NCI-H128 (cell line): ENCODE results near the gene RPS28.
"Not testable (repeated sequence)": the region's sequence is repeated elsewhere in the genome, so short reads cannot be mapped to it uniquely, and the experiment has no call there.

ENCODE experiments used
- DNase-seq: peaks from one replicate; lab custom pipeline; 2025; ENCODE audit not compliant: unreplicated experiment; lab: John Stamatoyannopoulos, UW

RPS28 gene

DNA sequence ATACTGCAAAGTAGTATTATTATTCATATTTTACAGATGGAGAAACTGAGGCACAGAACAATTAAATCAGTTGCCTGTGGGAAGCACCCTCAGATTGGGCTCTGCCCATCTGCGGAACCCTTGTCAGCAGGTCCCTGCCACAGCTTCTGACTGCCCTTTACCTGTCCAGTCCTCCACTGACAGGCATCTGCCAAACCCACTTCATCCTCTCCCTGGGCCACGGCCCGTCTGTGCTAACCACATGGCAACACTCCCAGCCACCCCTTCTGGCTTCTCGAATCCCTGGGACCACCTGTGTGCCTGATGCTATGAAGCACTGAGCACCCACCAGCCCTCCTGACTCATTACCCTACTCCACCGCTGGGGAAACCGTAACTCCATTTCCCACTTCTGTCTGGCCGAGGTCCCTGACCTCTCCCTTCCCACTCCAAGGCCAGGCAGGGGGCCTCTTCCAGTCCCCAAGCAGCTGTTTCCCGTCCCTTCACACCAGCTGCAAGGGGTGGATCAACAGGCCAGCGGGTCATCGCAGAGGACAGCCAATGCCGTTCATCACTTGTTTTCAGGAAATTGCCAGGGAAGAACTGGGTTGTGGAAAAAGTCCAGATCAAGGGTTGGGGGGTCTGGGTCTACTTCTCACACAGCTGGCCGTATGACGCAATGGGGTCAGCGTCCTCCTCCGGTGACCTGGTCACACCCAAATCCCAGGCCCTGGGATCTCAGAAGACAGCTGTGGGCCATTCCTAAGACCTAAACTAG lies 19.2 kb downstream of the RPS28 start:
- DNase-seq: no peak

DNA sequence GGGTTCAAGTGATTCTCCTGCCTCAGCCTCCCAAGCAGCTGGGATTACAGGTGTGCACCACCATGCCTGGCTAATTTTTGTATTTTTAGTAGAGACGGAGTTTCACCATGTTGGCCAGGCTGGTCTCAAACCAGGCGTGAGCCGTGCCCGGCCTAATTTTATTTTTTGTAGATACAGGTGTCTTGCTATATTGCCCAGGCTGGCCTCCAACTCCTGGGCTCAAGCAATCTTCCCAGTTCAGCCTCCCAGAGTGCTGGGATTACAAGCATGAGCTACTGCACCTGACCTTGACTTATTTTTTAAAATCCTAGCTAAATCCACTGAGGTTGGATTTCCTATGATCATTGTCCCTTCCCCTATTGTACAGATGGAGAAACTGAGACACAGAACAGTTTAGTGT lies 20.2 kb downstream of the RPS28 start:
- DNase-seq: not testable (repeated sequence)

DNA sequence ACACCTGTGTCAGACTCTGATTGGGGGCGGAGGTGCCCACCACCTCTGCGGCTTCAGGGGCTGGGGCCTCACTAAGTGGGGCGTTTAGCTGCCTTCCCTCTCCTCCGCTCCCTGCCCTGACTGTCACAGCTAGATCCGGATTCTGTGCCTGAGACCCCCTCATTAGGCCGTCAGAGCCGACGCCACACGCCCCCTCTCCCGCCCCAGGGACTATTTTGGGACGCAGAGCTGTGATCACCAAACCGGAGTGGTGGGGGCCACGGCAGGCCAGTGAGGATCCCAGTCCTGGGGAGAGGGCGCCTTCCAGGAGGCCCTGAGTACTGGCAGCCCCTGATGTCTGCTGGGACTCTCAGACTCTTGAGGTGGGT lies 21.0 kb downstream of the RPS28 start:
- no peak for DNase-seq

DNA sequence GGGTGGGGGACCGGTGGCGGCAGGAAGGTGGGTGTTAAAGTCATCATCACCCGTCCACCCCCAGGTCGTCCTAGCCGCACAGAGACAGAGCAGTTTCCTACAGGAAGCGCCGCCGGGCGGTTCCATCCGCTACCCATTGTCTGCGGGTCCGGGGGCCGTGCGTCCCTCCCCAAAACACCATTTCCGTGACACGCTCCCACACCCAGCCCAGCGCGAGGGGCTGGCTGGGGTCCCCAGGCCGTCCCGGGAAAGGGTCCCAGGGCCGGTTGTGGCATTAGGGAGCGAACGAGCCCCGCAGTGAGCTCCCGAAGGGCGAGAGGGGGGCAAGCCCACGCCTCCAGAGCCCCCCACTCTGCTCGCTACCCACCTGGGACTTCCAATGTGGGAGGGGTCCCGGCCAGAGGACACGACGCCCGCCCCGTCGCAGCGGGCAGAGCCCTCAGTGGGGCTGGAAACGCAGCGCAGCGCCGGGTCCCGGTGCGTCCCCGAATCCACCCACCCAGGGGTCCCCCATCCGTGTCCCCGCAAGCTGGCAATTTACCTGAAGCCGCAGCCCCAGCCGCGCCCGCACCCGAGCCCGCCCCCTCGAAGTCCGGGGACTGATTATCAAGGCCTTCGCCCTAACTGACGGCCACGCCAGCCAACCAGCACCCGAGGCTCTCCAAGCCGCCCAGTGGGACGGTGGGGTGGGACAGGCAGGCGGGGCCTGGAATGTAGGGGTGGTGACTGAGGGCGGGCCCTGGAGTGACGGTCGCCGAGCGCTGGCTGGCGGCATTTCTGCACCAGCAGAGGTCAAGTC lies 21.6 kb downstream of the RPS28 start, which contains the start of gene KANK3:
TSS of gene KANK3 (minus strand) at position 579 of the 799 bp plus-strand sequence. CDS start 5,434 bp downstream, outside the sequence.
- DNase-seq: no peak

DNA sequence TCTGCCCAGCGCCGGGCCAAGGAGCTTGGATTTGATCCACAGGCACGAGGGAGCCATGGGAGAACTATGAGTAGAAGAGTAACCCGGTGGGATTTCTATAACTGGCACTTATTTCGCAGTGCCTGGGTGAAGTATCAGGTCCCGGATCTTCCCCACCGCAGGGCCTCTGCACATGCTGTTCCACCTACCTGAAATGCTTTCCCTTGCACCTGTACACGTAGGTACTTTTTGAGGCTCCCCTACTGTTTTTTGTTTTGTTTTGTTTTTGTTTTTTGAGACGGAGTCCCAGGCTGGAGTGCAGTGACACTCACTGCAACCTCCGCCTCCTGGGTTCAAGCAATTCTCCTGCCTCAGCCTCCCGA lies 22.2 kb downstream of the RPS28 start:
- no peak for DNase-seq

DNA sequence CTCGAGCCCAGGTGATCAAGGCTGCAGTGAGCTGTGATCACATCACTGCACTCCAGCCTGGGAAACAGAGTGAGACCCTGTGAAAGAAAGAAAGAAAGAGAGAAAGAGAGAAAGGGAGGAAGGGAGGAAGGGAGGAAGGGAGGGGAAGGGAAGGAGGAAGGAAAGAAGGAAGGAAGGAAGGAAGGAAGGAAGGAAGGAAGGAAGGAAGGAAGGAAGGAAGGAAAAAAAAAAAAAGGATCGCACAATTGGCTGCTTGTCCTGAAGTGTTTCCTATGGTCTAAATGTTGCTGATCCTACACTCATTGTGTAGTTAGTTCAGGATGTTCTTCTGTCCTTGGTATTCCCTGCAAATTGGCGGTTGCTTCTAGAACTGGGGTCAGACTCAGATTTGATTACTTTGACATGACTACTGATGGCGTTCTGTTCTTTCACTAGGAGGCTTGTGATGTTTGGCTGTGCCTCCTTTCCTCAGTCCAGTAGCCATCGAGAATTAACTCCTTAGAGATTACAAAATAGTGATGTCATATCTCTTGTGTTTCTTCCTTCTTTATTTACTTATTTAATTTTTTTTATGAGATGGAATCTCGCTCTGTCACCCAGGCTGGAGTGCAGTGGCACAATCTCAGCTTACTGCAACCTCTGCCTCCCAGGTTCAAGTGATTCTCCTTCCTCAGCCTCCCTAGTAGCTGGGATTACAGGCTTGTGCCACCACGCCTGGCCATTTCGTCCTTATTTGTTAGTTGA lies 28.5 kb downstream of the RPS28 start:
- DNase-seq: not testable (repeated sequence)

DNA sequence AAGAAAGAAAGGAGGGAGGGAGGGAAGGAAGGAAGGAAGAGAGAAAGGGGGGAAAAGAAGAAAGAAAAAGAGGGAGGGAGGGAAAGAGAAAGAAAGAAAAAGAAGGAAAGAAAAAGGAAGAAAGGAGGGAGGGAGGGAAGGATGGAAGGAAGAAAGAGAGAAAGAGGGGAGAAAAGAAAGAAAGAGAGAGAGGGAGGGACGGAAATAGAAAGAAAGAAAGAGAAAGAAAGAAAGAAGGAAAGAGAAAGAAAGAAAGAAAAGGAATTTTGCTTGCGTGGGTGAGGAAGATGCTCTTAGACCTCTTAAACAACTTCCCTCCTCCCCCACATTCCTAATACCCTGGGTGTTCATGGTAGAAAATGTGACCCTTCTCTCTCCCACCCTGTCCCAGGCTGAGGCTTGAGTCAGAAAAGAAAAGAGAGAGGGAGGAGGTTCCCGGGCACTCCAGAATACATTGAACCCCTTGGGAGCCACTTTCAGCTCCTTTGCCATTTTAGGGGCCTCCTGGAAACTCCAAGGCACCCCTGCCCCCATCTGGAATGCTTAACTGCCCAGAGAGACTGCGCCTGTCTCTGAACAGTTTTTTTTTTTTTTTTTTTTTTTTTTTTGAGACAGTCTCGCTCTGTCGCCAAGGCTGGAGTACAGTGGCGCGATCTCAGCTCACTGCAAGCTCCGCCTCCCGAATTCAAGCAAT lies 31.0 kb downstream of the RPS28 start:
- DNase-seq: no peak

DNA sequence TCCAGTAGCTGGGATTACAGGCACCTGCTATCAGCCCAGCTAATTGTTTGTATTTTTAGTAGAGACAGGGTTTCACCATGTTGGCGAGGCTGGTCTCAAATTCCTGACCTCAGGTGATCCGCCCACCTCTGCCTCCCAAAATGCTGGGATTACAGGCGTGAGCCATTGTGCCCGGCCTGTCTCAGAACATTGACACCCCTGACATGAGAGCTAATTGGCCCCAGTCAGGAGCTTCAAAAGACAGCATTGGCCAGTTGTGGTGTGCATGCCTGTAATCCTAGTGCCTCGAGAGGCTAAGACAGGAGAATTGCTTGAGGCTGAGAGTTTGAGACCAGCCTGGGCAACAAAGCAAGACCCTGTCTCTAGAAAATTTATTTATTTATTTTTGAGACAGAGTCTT lies 31.5 kb downstream of the RPS28 start:
- not testable (repeated sequence) for DNase-seq

DNA sequence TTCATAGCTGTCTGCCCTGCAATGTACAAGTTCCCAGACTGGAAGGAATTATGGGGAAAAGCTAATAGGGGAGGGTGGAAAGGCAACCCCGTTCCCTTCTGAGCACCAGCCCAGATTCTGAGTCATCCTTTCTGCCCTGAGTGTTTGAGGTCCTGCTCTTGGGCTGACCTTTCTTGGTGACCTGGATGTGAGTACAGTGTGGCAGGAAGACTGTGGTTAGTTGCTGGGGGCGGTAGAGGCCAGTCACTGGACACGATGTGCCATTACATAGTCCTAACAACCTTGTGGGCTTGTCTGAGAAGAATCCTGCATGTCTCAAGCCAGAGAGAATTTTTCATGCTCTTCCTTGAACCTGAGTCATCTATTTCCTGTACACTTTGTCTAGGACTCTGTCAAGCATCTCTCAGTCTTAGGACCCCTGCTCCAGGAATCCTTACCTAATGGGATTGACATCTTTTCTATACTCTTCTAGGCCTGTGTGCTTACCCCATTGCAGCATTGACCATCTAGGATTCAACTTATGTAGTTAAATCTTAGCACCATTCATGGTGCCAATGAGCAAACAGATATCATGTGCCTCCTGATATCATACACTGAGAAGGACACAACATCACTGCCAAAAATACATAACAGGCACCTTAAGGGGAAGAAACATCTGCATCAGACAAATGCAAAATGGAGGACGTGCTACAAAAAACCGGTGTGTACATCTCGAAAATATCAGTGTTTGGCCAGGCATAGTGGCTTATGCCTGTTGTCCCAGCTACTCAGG lies 34.5 kb downstream of the RPS28 start:
- DNase-seq: no peak

DNA sequence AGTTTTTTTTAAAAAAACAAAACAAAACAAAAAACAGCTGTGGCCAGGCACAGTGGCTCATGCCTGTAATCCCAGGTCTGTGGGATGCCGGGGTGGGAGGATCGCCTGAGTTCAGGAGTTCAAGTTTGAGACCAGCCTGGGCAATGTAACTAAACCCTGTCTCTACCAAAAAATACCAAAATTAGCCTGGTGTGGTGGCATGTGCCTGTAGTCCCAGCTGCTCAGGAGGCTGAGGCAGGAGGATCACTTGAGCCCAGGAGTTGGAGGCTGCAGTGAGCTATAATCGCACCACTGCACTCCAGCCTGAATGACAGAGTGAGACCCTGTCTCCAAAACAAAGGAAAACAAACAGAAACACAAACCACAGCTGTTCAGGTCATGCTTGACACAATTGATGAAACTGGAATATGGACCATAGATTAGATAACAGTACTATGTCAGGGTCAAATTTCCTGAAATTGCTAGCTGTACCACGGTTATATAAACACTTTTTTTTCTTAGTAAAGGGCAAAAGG lies 35.8 kb downstream of the RPS28 start:
- no peak for DNase-seq

DNA sequence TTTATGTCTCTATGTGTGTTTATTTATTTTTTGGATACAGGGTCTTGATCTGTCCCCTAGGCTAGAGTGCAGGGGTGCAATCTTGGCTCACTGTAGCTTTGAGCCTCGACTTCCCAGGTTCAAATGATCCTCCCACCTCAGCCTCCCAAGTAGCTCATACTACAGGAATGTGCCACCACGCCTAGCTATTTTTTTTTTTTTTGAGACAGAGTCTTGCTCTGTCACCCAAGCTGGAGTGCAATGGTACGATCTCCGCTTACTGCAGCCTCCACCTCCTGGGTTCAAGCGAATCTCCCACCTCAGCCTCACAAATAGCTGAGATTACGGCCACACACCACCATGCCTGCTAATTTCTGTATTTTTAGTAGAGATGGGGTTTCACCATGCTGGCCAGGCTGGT lies 37.7 kb downstream of the RPS28 start:
- no peak for DNase-seq

DNA sequence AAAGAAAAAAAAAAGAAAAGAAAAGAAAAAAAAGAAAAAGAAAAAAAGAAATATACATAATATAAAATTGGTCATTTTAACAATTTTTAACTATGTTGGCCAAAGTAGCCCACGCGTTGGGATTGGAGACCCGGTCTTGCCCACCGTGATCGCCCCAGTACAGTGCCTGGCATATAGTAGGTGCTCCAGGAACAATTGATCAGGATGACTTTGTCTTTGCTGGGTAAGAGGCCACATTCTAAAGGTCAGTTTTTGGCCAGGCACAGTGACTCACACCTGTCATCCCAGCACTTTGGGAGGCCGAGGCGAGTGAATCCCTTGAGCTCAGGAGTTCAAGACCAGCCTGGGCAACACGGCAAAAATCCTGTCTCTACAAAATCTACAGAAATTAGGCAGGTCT lies 38.9 kb downstream of the RPS28 start:
- no peak for DNase-seq

DNA sequence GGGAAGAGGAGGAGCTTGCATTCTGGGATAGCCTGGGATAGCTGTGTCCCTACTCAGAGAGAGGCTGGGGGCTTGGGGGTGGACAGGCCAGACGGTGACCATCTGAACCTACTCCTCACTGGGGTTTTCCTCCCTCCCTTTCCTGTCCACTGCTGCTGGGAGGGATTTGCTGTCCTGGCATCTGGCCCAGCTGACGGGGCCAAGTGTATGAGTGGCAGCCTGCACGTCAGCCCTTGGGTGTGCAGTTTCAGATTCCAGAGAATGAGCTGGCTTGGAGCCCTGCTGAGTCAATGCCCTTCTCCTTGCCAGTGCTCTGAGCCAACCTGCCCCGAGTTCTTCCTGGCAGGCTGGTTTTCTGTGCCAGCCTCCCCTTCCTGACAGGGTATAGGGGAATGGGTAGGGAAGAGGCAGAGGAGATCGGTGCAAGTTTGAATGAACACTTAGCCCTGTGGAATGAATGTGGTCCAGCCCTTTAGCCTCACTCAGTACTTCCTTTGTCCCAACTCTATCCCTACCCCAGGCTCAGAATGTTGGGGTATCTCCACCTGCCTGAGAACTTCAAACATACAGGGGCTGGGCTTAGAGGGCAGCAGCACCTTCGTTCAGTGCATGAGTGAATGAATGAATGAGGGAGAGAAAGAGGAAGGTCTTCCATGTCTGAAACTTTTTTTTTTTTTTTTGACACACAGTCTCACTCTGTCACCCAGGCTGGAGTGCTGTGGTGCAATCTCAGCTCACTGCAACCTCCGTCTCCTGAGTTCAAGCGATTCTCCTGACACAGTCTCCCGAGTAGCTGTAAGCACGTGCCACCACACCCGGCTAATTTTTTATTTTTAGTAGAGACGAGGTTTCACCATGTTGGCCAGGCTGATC lies 40.9 kb downstream of the RPS28 start:
- peak; percentile 29 for DNase-seq

DNA sequence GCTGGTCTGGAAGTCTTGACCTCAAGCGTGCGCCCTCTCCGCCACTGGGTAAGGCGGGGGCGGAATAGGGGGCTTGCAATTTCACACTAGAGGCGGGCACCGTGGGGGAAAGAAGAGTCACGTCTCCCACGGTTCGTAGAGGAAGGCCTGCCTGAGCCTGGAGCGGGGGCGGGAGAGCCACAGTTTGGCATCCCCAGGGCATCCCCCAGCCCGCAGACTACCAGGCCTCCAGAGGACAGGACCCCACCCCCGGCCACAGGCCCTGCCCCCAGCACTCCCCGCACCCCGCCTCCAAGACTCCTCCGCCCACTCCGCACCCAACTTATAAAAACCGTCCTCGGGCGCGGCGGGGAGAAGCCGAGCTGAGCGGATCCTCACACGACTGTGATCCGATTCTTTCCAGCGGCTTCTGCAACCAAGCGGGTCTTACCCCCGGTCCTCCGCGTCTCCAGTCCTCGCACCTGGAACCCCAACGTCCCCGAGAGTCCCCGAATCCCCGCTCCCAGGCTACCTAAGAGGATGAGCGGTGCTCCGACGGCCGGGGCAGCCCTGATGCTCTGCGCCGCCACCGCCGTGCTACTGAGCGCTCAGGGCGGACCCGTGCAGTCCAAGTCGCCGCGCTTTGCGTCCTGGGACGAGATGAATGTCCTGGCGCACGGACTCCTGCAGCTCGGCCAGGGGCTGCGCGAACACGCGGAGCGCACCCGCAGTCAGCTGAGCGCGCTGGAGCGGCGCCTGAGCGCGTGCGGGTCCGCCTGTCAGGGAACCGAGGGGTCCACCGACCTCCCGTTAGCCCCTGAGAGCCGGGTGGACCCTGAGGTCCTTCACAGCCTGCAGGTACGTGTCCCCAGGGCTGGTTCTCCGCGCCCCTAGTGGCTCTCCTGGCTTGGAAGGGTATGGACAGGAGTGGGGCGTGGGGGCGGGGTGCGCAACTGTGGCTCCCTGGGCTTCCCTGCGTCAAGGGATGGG lies 42.8 kb downstream of the RPS28 start, which contains the start of gene ANGPTL4:
TSS of gene ANGPTL4 (plus strand) at position 353 of the 969 bp plus-strand sequence. CDS start at position 520, 167 bp downstream.
- DNase-seq: no peak

DNA sequence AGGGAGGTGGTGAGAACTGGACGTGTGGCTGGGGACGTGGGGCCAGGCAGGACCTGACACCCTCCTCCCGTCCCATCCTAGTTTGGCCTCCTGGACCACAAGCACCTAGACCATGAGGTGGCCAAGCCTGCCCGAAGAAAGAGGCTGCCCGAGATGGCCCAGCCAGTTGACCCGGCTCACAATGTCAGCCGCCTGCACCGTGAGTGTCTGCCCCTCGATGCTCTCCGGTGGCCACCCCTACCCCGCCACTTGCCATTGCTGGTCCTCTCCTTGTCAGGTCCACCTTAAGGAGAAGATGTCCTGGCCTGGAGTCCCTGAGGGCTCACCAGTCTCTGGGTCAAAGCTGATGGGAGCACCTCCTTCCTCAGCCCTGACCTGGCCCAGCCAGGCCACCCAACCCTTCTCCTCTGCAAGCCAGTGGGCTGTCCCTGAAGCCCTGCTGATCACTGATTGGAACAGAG lies 44.9 kb downstream of the RPS28 start:
- DNase-seq: no peak

DNA sequence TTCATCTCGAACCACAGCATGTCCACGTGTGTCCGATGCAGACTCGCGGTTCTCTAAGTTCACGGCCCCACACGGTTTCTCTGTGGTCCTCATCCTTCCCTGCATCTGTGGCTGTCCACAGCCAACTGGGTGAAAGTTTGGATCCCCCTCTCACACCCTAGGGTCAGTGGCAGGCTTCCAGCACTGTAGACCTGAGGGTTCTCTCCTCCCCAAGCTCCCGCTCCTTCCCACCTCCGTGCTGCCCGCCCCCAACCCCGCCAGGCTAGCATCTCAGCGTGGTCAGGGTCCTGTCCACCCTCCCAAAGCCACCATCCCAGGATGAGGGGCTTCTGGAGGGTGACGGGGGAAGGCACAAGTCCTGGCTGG lies 45.6 kb downstream of the RPS28 start:
- no peak for DNase-seq

DNA sequence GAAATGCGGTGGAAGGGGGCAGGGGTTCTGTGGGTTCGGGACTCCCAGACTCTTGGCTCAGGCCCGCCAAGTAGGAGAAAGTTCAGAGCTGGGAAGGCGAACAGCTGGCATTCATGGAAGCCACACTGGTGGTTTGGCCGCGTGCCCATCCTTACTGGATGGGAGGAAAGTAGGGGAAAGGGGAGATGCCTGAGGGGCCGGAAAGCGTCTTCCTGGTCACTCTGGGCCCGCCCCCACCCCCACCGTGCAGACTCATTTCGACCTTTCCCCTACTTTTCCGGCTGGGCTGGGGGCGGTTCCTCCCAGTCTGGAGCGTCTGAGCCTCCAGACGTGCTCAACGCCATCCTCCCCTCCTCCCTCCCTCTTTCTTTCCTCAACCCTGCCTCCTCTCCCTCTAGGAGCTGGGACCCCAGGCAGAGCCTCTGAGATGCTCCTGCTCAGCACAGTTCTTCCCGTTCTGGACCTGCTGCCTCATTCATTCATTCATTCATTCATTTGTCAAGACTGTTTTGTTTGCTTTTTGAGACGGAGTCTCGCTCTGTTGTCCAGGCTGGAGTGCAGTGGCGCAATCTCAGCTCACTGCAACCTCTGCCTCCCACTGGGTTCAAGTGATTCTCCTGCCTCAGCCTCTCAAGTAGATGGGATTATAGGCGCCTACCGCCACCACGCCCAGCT lies 46.2 kb downstream of the RPS28 start:
- DNase-seq: no peak
